Activated naive CD4-positive, alpha-beta T cell treated with anti-CD3 and anti-CD28 coated beads for 36 hours (primary cell): ENCODE measurements around the gene POLDIP3. TPM values are rescaled to one million over a fixed set of nuclear protein-coding genes. Genes with fewer than 3 reads are reported as not detected.
"Not testable (repeated sequence)": the region's sequence is repeated elsewhere in the genome, so short reads cannot be mapped to it uniquely, and the experiment has no call there.

Experiments
- CTCF ChIA-PET: fragments of 350-600 bp; sonication (Branson Sonifier 250); formaldehyde crosslinking; loops from one replicate; lab custom pipeline; 2021; ENCODE audit warnings: antibody characterized with exemption; lab: Charles Lee
- DNase-seq: peaks from one replicate; pipeline ENCODE4 v3.0.0-alpha.2; 2020
- H3K27ac Mint-ChIP-seq: one replicate; pipeline ENCODE4 v1.8.0; 2021; ENCODE audit warnings: mild to moderate bottlenecking, mixed read lengths
- H3K27me3 Mint-ChIP-seq: one replicate; pipeline ENCODE4 v1.8.0; 2021; ENCODE audit warnings: low read depth, mixed read lengths
- H3K36me3 Mint-ChIP-seq: one replicate; pipeline ENCODE4 v1.8.0; 2021; ENCODE audit warnings: low read depth, mixed read lengths
- H3K4me1 Mint-ChIP-seq: one replicate; pipeline ENCODE4 v1.8.0; 2021; ENCODE audit warnings: low read depth, mixed read lengths
- H3K4me3 Mint-ChIP-seq: one replicate; pipeline ENCODE4 v1.8.0; 2021; ENCODE audit warnings: mild to moderate bottlenecking, moderate library complexity, mixed read lengths
- H3K9me3 Mint-ChIP-seq: one replicate; pipeline ENCODE4 v1.8.0; 2021; ENCODE audit warnings: mixed read lengths
- intact Hi-C: fragments of 100-400 bp; cut with micrococcal nuclease; formaldehyde crosslinking; loops from one replicate; pipeline ENCODE4 v1.15.1; 2023
- total RNA-seq, 2 experiments: library from RNA; stranded (reverse); gene quantifications; one replicate each; pipeline ENCODE4 v1.2.3, GENCODE V29; 2021

The POLDIP3 gene
- total RNA-seq, 2 experiments from 2014 or later = 83.7 to 93.8 TPM

GRCh38 chr22:42586381-42586780, 28.3 kb downstream of the POLDIP3 start:
- no peak overlapping the region for H3K4me3 Mint-ChIP-seq
- H3K9me3 Mint-ChIP-seq = no peaks in the 10 kb centered on the region
- no peak for DNase-seq
- H3K27me3 Mint-ChIP-seq = no peaks in the 10 kb centered on the region
- CTCF ChIA-PET = interaction anchor here (0.5 kb wide), 1 partner anchor 142 kb away, joined by 3 read pairs; no protein-coding TSS in a partner anchor
- peaks cover 3% of the 10 kb centered on the region for H3K4me1 Mint-ChIP-seq
- H3K36me3 Mint-ChIP-seq = peaks cover 25% of the 10 kb centered on the region
- intact Hi-C loops = no loop called here
- H3K27ac Mint-ChIP-seq = peak overlapping the region; percentile 28

DNA sequence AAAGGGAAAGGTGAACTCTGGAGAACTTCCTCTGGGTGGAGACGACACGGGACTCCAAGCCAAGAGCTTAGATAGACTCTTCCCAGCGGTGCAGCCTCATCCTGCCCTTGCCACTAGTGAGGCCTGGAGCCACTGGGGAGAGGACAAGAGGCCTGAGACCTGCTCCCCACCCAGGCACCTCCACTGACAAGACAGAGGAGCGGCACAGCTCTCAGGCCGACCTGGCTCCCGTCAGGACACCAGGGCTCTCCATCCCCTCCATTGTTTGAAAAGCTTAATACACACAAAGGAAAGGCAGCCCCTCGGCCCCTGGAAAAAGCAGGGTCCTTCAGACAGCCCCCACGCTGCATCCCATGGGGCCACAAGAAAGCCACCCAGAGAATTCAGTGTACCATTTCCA, 29.6 kb downstream of the POLDIP3 start:
- Mint-ChIP-seq H3K4me3 (no peak overlapping the region), H3K9me3 (no peaks in the 10 kb centered on the region), H3K27ac (no peak overlapping the region), H3K27me3 (no peaks in the 10 kb centered on the region), H3K36me3 (peaks cover 26% of the 10 kb centered on the region), H3K4me1 (peaks cover 6% of the 10 kb centered on the region)
- CTCF ChIA-PET = interaction anchor here (1.1 kb wide), 1 partner anchor 15 kb away, joined by 3 read pairs; no protein-coding TSS in a partner anchor
- DNase-seq = no peak
- intact Hi-C loops = no loop called here

DNA sequence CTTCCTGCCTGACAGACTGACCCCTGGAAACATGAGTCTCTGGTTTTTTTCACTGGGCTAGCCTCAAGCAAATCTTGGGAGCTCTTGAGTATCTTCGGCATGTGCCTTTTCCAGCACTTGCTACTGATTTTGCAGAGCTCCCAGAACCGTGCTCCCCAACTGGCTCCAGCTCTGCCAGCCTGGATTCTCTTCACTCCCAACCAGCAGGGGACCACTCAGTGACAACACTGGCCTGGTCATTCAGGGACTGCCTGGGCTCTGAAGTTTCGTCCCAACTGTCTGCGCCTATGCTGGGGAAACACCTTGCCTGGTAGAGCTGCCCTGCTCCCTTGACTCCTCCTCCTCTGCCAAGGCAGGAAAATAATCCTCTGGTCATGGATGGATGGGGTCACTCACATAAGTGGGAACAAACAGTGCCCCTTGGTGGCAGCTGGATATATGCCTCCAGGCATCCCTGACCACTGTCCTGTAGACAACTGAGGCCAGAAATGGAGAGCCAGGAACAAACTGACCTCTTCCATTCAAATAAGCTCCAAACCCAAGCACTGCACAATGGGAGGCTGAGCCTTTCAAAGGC, 30.2 kb downstream of the POLDIP3 start:
- intact Hi-C loops = no loop called here
- Mint-ChIP-seq H3K4me3 (no peak overlapping the region), H3K27me3 (no peaks in the 10 kb centered on the region), H3K27ac (no peak overlapping the region), H3K4me1 (peaks cover 6% of the 10 kb centered on the region), H3K36me3 (peaks cover 22% of the 10 kb centered on the region), H3K9me3 (no peaks in the 10 kb centered on the region)
- CTCF ChIA-PET = no interaction called here
- no peak for DNase-seq

DNA sequence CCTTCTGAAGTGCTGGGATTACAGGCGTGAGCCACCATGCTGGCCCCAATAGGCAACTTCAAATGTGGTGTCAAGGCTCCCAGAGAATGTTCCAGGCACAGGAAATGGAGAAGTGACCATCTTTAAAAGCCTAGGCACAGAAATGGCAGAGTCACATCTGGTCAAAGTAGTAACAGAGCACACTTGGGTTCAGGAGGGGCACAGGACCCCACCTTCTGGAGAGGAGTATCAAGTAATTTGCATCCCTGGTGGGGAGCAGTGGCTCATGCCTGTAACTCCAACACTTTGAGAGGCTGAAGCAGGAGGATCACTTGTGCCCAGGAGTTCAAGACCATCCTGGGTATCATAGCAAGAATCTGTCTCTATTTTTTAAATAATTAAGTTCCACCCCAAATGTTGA, 31.7 kb downstream of the POLDIP3 start:
- Mint-ChIP-seq H3K27ac (no peak overlapping the region), H3K9me3 (no peaks in the 10 kb centered on the region), H3K4me3 (no peak overlapping the region), H3K36me3 (peaks cover 25% of the 10 kb centered on the region), H3K4me1 (peaks cover 8% of the 10 kb centered on the region), H3K27me3 (no peaks in the 10 kb centered on the region)
- intact Hi-C loops = loop anchor here (1.0 kb wide), 1 partner anchor 31 kb away; the partner anchor contains the start of gene POLDIP3
- CTCF ChIA-PET = no interaction called here
- DNase-seq = no peak

DNA sequence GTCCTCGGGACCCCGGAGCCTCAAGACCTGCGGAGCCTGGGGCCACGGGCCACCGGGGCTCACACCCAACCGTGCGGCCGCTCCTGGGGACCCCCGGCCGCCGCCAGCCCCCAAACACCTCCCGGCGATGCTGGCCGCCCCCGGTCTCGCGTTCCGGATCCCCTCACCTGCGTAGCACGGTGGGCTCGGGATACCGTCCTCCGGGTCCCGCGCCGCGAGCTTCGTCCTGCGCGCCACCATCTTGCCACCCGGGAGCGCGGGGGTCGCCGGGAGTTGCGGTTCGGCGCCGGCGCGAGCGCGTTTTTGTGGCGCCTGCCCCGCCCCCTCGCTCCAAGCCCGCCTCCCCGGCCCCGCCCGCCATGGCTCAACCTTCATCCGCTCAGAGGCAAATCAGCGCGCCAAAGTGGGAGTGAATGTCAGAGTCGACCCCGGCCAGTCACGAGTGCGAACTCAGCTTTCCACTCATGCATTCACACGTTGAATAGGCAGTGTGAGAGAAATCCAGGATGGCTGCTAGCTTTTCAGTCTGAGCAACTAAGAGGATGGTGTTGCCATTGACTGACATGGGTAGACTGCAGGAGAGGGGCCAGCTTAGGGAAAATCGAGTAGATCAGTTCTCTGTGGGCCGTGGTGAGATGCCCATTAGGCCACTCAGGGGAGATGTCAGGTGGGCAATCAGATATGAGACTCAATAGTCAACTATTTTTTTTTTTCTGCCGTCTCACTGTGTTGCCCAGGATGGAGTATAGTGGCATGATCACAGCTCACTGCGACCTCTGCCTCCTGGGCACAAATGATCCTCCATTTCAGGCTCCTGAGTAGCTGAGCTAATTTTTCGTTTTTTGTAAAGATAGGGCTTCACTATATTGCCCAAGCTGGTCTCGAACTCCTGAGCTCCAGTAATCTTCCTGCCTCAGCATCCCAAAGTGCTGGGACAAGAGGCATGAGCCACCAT, 32.6 kb downstream of the POLDIP3 start:
- CTCF ChIA-PET = interaction anchor here (0.6 kb wide), 1 partner anchor 32 kb away, joined by 4 read pairs; no protein-coding TSS in a partner anchor
- H3K4me1 Mint-ChIP-seq = peaks cover 10% of the 10 kb centered on the region
- peak; percentile 92 for DNase-seq
- no peaks in the 10 kb centered on the region for H3K27me3 Mint-ChIP-seq
- H3K9me3 Mint-ChIP-seq = no peaks in the 10 kb centered on the region
- peak overlapping the region; percentile 73 for H3K27ac Mint-ChIP-seq
- intact Hi-C loops = loop anchor here (1.0 kb wide), 1 partner anchor 32 kb away; the partner anchor contains the start of gene POLDIP3
- peak overlapping the region; percentile 96 for H3K4me3 Mint-ChIP-seq
- peaks cover 24% of the 10 kb centered on the region for H3K36me3 Mint-ChIP-seq

DNA sequence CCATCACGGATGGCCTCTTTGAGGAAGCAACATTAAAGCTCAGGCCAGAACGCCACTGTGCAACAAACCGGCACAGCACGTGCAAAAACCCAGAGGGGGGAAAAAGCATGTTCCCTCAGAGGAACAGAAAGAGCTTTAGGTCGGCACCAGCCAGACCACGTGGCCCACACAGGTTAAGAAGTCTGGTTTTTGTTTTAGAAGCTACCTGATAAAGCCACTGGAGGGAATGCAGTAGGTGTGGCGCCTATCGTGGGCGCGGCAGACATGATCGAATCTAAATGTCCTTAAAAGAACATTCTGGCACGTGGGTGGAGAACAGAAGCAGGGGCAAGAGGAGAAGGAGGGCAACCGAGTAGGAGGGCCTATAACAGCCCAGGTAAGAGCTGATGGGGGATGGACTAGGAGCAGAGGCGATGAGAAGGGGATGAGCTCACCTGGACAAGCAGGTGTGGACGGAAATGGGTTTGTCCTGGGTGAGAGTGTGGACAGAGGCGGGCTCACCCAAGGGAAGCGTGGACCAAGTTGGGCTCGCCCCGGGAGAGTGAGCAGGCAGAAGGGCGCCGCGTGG, 33.4 kb downstream of the POLDIP3 start:
- H3K27me3 Mint-ChIP-seq, intact Hi-C loops, DNase-seq, CTCF ChIA-PET, H3K9me3 Mint-ChIP-seq: not testable (repeated sequence)
- H3K27ac Mint-ChIP-seq = peak overlapping the region; percentile 86
- peaks cover 24% of the 10 kb centered on the region for H3K36me3 Mint-ChIP-seq
- H3K4me1 Mint-ChIP-seq = peaks cover 10% of the 10 kb centered on the region
- peak overlapping the region; percentile 96 for H3K4me3 Mint-ChIP-seq

DNA sequence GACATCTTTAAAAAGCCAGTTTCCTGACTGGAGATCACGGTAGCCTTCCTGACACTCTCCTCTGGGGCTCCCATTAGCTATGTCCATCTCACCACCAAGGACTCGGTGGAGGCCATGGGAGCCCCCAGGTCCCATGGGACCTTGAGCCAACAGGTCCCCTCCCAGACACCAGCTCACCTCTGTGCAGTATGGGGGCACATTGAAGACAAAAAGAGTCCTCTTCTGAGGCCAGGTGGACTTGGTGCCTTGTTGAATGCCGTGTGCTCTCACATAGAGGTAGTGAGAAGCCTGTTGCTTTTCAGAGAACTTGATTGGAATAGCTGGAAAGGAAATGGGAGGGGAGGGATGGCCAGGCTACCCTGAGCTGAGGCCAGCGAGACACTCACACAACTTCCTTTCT, 34.6 kb downstream of the POLDIP3 start:
- H3K4me1 Mint-ChIP-seq = peaks cover 10% of the 10 kb centered on the region
- CTCF ChIA-PET = not testable (repeated sequence)
- peaks cover 19% of the 10 kb centered on the region for H3K36me3 Mint-ChIP-seq

DNA sequence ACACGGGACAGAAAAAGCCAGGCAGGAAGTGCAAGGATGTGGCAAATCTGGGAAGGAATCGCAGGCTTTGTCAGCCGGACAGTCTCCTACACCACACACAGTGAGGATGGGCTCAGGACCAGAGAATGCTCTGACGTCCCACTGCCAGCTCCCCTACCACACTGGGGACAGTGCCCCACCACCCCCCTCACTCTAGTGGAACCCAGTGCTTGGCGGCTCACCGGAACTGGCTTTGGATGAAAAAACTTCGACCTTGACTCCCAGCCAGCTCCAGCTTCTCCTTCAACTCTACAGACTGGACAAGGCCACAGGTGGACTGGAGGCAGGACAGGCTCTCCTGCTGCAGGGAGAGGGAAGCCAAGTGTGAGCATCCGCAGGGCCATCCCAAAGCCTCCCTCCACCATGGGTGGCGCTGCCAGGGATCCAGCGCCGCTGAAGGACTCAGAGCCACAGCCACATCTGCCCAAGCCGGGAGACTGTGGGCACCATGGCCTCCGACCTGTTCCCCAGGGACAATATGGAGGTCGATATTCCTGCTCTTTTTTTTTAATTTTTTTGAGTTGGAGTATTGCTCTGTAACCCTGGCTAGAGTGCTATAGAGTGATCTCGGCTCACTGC, 37.0 kb downstream of the POLDIP3 start:
- no peak overlapping the region for H3K27ac Mint-ChIP-seq
- intact Hi-C loops = no loop called here
- DNase-seq = no peak
- peaks cover 10% of the 10 kb centered on the region for H3K4me1 Mint-ChIP-seq
- H3K27me3 Mint-ChIP-seq = no peaks in the 10 kb centered on the region
- CTCF ChIA-PET = no interaction called here
- peaks cover 21% of the 10 kb centered on the region for H3K36me3 Mint-ChIP-seq
- H3K9me3 Mint-ChIP-seq = no peaks in the 10 kb centered on the region
- H3K4me3 Mint-ChIP-seq = no peak overlapping the region

More for the DNA sequence above, 34.6 kb downstream of the POLDIP3 start:
- H3K27ac Mint-ChIP-seq, intact Hi-C loops, H3K27me3 Mint-ChIP-seq, DNase-seq, H3K9me3 Mint-ChIP-seq: not testable (repeated sequence)
- H3K4me3 Mint-ChIP-seq = peak overlapping the region; percentile 52

- H3K4me3 Mint-ChIP-seq, H3K9me3 Mint-ChIP-seq, H3K27ac Mint-ChIP-seq, H3K4me1 Mint-ChIP-seq, DNase-seq, intact Hi-C loops, H3K27me3 Mint-ChIP-seq, CTCF ChIA-PET: not testable (repeated sequence)
- peaks cover 23% of the 10 kb centered on the region for H3K36me3 Mint-ChIP-seq
Measured at GRCh38 chr22:42577141-42577540, 37.5 kb downstream of the POLDIP3 start.

GRCh38 chr22:42575996-42576574, 38.6 kb downstream of the POLDIP3 start:
- DNase-seq, H3K27ac Mint-ChIP-seq, H3K4me3 Mint-ChIP-seq, CTCF ChIA-PET, H3K9me3 Mint-ChIP-seq, H3K27me3 Mint-ChIP-seq, H3K4me1 Mint-ChIP-seq, intact Hi-C loops: not testable (repeated sequence)
- peaks cover 22% of the 10 kb centered on the region for H3K36me3 Mint-ChIP-seq

- H3K27ac Mint-ChIP-seq, CTCF ChIA-PET, H3K9me3 Mint-ChIP-seq, H3K4me3 Mint-ChIP-seq, H3K27me3 Mint-ChIP-seq, DNase-seq, H3K4me1 Mint-ChIP-seq: not testable (repeated sequence)
- intact Hi-C loops = loop anchor here (5.0 kb wide), 1 partner anchor 62 kb away; no protein-coding TSS in a partner anchor
- H3K36me3 Mint-ChIP-seq = peaks cover 18% of the 10 kb centered on the region
Measured at GRCh38 chr22:42574468-42574867, 40.2 kb downstream of the POLDIP3 start.
